Activated CD4-positive, alpha-beta T cell treated with anti-CD3 and anti-CD28 coated beads for 24 hours (primary cell): ENCODE results near the gene SYT3.
A peak's percentile ranks its signal among the peaks of the same experiment; 100 is the strongest.

ENCODE experiments used
- DNase-seq, 2 donors: peaks; one replicate each; pipeline ENCODE4 v3.0.0-alpha.2; 2020; ENCODE audit warnings: low read depth in 2 of 2

Gene SYT3

GRCh38 chr19:50639121-50640112 is at the start of gene SYT3:
Gene SYT3 (minus strand): TSS chr19:50639881. CDS start chr19:50637411, 2,470 bp downstream.
- peak in 1 of 2 donors; percentile 13 for DNase-seq

GRCh38 chr19:50688766-50689165 is 49.1 kb upstream of the SYT3 start:
- no peak for DNase-seq

- no peak for DNase-seq
Observed at GRCh38 chr19:50686310-50687032, 46.8 kb upstream of the SYT3 start.

GRCh38 chr19:50679177-50680125 is 39.8 kb upstream of the SYT3 start:
- DNase-seq = peak; percentile 57 to 69

GRCh38 chr19:50678323-50678722 is 38.6 kb upstream of the SYT3 start:
- no peak for DNase-seq

- DNase-seq = no peak
Observed at GRCh38 chr19:50677636-50678035, 38.0 kb upstream of the SYT3 start.

- no peak for DNase-seq
Observed at GRCh38 chr19:50676625-50677197, 37.0 kb upstream of the SYT3 start.

GRCh38 chr19:50673118-50673517 is 33.4 kb upstream of the SYT3 start:
- no peak for DNase-seq

- no peak for DNase-seq
Observed at GRCh38 chr19:50670102-50670380, 30.4 kb upstream of the SYT3 start.

- DNase-seq = peak in 1 of 2 donors; percentile 43
Observed at GRCh38 chr19:50669302-50670101, 29.8 kb upstream of the SYT3 start.

GRCh38 chr19:50668879-50669278 is 29.2 kb upstream of the SYT3 start:
- DNase-seq = no peak

GRCh38 chr19:50668416-50668815 is 28.7 kb upstream of the SYT3 start:
- no peak for DNase-seq

- no peak for DNase-seq
Observed at GRCh38 chr19:50667759-50668231, 28.1 kb upstream of the SYT3 start.

GRCh38 chr19:50667177-50667758 is 27.6 kb upstream of the SYT3 start:
- DNase-seq = no peak

- no peak for DNase-seq
Observed at GRCh38 chr19:50666346-50667176, 26.9 kb upstream of the SYT3 start.

GRCh38 chr19:50664204-50664603 is 24.5 kb upstream of the SYT3 start:
- DNase-seq = no peak

GRCh38 chr19:50663482-50663790 is 23.8 kb upstream of the SYT3 start:
- DNase-seq = no peak

- no peak for DNase-seq
Observed at GRCh38 chr19:50662651-50663481, 23.2 kb upstream of the SYT3 start.
